HG02885 (cell line): ENCODE measurements around the gene ZW10.
"Not testable (repeated sequence)": the region's sequence is repeated elsewhere in the genome, so short reads cannot be mapped to it uniquely, and the experiment has no call there.

ENCODE experiments used
- ATAC-seq: cut with Tn5 transposase; IDR thresholded peaks from one replicate; pipeline ENCODE4 v1.9.1; 2021; ENCODE audit warnings: mild to moderate bottlenecking; ENCODE audit not compliant: unreplicated experiment, poor library complexity

Gene ZW10

GRCh38 chr11:113763040-113763439, 10.5 kb downstream of the ZW10 start:
- ATAC-seq: not testable (repeated sequence)

GRCh38 chr11:113760241-113760640, 13.3 kb downstream of the ZW10 start:
- ATAC-seq: no peak

- no peak for ATAC-seq
Observed at GRCh38 chr11:113752932-113753331, 20.6 kb downstream of the ZW10 start.

GRCh38 chr11:113736323-113736722, 37.2 kb downstream of the ZW10 start:
- ATAC-seq: no peak

- no peak for ATAC-seq
Observed at GRCh38 chr11:113732092-113732491, 41.4 kb downstream of the ZW10 start.

GRCh38 chr11:113730887-113731726, 42.4 kb downstream of the ZW10 start:
- no peak for ATAC-seq

GRCh38 chr11:113729456-113729855, 44.0 kb downstream of the ZW10 start:
- ATAC-seq: no peak

- no peak for ATAC-seq
Observed at GRCh38 chr11:113728814-113729213, 44.7 kb downstream of the ZW10 start.

GRCh38 chr11:113725913-113726312, 47.6 kb downstream of the ZW10 start:
- no peak for ATAC-seq

- ATAC-seq: no peak
Observed at GRCh38 chr11:113725407-113725806, 48.1 kb downstream of the ZW10 start.

- ATAC-seq: no peak
Observed at GRCh38 chr11:113724778-113725177, 48.7 kb downstream of the ZW10 start.

GRCh38 chr11:113723787-113724186, 49.7 kb downstream of the ZW10 start:
- ATAC-seq: no peak

- no peak for ATAC-seq
Observed at GRCh38 chr11:113722934-113723333, 50.6 kb downstream of the ZW10 start.

GRCh38 chr11:113722221-113722620, 51.3 kb downstream of the ZW10 start:
- ATAC-seq: no peak

GRCh38 chr11:113721462-113722066, 51.9 kb downstream of the ZW10 start:
- ATAC-seq: no peak

- not testable (repeated sequence) for ATAC-seq
Observed at GRCh38 chr11:113720478-113720877, 53.0 kb downstream of the ZW10 start.

GRCh38 chr11:113715882-113716625, 57.4 kb downstream of the ZW10 start:
- ATAC-seq: no peak

- no peak for ATAC-seq
Observed at GRCh38 chr11:113715273-113715672, 58.2 kb downstream of the ZW10 start.

GRCh38 chr11:113710989-113711388, 62.5 kb downstream of the ZW10 start:
- no peak for ATAC-seq

- ATAC-seq: no peak
Observed at GRCh38 chr11:113705871-113706655, 67.4 kb downstream of the ZW10 start, which contains the start of gene TMPRSS5. Gene TMPRSS5 (minus strand): TSS chr11:113706308. CDS start chr11:113706224, 84 bp downstream.
